PC-3 (cell line): Measurements from ENCODE around the gene HCLS1.

ENCODE experiments used
- CTCF ChIP-seq: fragments of 300-600 bp; sonication (generic); conservative IDR thresholded peaks from 2 replicates; pipeline ENCODE4 v1.5.1; 2017; ENCODE audit warnings: antibody characterized with exemption, low read depth, mild to moderate bottlenecking, low read length
- EZH2 ChIP-seq: fragments of 300-600 bp; sonication (generic); IDR thresholded peaks from one replicate; pipeline ENCODE4 v1.6.1; 2017; ENCODE audit warnings: antibody characterized with exemption, mild to moderate bottlenecking, low read length; ENCODE audit not compliant: unreplicated experiment
- EZH2phosphoT487 ChIP-seq: fragments of 300-600 bp; sonication (generic); IDR thresholded peaks from 2 replicates; pipeline ENCODE4 v1.6.1; 2018; ENCODE audit warnings: mild to moderate bottlenecking, antibody characterized with exemption, low read length, borderline replicate concordance

- TF ChIP-seq CTCF (no peak), EZH2 (no peak), EZH2phosphoT487 (no peak)
Measured at GRCh38 chr3:121658716-121659435, 1.8 kb downstream of the HCLS1 start.
